Stimulated activated CD4-positive, alpha-beta T cell treated with anti-CD3 and anti-CD28 coated beads, Interleukin-1b, Interleukin-23, amount 100 ng/mL, for 48 hours (primary cell): Measurements from ENCODE around the gene ADCY4.
A peak's percentile ranks its signal among the peaks of the same experiment; 100 is the strongest.

Source experiments
- DNase-seq: peaks from one replicate; pipeline ENCODE4 v3.0.0-alpha.2; 2020

ADCY4 gene

DNA sequence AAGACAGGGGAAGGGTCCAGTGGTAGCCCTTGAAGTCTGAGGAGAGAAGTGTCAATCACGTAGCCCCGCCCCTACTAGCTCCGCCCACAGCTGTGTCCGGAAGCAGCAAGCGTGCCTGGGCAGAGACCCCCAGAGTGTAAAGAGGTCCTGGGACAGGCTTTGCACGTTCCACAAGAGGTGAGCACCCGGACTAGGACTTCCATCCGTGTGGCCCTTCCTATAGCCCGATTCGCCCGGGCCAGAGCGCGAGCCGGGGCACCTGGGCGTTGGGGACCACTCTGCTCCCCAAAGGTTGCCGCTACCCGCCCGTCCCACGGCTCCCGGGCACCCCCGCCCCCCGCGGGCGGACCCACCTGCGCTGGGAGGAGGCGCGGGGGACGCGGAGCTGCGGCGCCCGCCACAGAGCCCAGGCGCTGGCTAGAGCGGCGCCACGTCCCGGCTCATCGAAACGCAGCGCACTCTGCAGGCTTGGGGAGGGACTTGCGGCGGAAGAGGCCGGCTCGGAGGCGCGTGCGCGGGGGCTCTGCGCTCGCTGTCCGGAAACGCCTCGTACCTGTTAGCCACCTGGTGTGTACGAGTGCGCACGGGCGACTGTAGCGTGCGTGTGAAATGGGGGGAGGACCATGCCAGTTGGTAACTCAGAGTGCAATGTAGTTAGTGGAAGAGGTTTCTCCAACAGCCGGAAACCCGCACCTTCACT, 63.6 kb downstream of the ADCY4 start, which contains the start of gene RABGGTA:
TSS of gene RABGGTA (minus strand) at position 464 of the 700 bp plus-strand sequence. CDS start 482 bp downstream, outside the sequence.
- DNase-seq = peak; percentile 87

DNA sequence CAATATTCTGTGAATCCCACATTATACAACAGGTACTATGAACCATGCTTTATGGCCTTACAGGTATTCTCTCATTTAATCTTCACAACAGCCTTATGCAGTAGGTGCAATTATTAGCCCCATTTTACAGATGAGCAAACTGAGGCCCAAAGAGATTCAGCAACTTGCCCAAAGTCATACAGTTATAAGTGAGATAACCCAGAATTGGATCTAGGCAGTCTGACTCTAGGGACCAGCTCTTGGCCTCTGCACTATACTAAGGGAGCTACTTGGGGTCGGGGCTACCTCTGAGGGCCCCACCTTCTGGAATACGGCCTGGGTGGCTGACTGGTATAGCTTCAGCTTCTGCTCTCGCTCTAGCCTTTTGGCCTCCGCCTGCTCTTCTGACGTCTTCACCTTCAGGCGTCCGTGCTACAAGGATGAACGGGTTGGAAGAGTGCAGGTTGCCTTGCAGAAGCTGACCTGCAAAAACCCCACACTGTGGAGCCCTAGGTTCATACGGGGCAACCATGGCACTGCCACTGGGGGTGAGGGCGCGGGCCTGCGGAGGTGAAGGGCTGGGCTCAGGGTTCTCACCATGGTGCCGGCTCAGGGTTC, 64.2 kb downstream of the ADCY4 start:
- no peak for DNase-seq

DNA sequence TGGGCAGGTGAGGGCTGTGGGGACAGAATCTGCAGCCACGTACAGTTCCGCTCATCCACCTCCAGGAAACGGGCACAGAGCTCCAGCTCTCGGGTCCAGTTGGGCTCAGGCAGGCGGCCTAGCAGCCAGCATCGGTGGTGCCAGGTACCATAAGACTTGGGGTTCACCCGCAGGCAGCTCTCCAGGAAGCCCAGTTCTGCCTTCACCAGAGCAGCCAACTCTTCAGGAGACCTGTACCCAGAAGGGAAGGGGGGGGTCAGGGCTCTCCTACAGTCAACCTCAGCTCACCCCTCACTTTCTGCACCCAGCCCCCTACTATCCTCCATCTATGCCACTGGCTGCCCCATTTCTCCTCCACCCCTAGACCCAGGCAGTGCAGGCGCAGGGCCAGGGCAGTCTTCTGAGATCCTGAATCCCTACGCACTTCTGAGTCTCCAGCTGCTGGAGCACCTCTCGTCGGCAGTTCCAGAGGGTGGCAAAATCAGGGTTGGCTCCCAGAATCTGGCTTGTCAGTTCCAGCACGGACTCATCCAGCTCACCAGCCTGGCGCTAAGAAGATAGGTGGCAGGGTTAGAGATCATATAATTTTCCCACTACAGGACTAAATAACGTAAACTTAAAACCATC, 64.8 kb downstream of the ADCY4 start:
- no peak for DNase-seq

DNA sequence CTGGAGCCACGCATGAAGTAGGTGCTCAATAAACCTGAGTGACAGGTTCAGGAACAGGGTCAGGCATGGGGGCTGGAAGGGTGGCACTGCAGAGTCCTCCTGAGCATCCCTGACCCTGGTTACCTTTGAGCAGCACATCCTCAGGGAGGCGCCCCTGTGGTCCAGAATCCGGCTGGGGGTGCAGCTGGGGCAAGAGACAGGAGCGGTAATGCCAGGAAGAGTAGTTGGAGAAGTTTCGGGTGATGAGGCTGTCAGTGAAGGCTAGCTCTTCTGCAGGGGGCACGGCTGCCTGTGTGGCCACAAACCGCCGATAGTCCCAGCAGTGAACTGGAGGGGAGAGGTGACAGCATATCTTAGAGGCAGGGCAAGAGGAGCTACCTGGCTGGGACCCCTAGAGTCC, 65.5 kb downstream of the ADCY4 start:
- no peak for DNase-seq
